ENCODE measurements around the gene SPATS2L. TPM values are rescaled to one million over a fixed set of nuclear protein-coding genes. Genes with fewer than 3 reads are reported as not detected.

SPATS2L gene
- total and polyA plus RNA-seq, 12 donors = 16.7 to 68.8 (median 43.6) TPM

GRCh38 chr2:200453142-200453852, 146.8 kb downstream of the SPATS2L start:
- peaks cover 13 to 17% of the 10 kb centered on the region in 2 donors for H3K4me1 ChIP-seq (replicated peaks in 1 of 2)
- no peak overlapping the region for H3K4me3 ChIP-seq
- H3K27ac ChIP-seq = no peak overlapping the region
- no peaks in the 10 kb centered on the region for H3K36me3 ChIP-seq (replicated peaks in 1 of 2)
- TF ChIP-seq CTCF (IDR thresholded peaks at IDR 0.05) = no peak
- TF ChIP-seq POLR2A (IDR thresholded peaks at IDR 0.05) = no peak
- DNase-seq = no peak
- no peaks in the 10 kb centered on the region for H3K27me3 ChIP-seq
- H3K9me3 ChIP-seq (replicated peaks in 1 of 3) = no peaks in the 10 kb centered on the region
- intact Hi-C loops (cut with DNase I) = loop anchor here in 1 of 2 donors (10.0 kb wide), 1 partner anchor 138 kb away; no protein-coding TSS in a partner anchor
- WGBS, 4 donors = 90 to 96% (median 93%) methylated on average over 8 of the region's 8 CpGs

GRCh38 chr2:200453853-200454534, 147.5 kb downstream of the SPATS2L start:
- TF ChIP-seq CTCF (IDR thresholded peaks at IDR 0.05) (no peak), POLR2A (IDR thresholded peaks at IDR 0.05) (no peak)
- peaks cover 13 to 17% of the 10 kb centered on the region in 2 donors for H3K4me1 ChIP-seq (replicated peaks in 1 of 2)
- no peaks in the 10 kb centered on the region for H3K36me3 ChIP-seq (replicated peaks in 1 of 2)
- no peak for DNase-seq
- intact Hi-C loops (cut with DNase I) = loop anchor here in 1 of 2 donors (10.0 kb wide), 1 partner anchor 139 kb away; no protein-coding TSS in a partner anchor
- no peak overlapping the region for H3K4me3 ChIP-seq
- H3K27ac ChIP-seq = no peak overlapping the region
- H3K27me3 ChIP-seq = no peaks in the 10 kb centered on the region
- WGBS, 4 donors = 74 to 94% (median 81%) methylated on average over 5 of the region's 5 CpGs
- no peaks in the 10 kb centered on the region for H3K9me3 ChIP-seq (replicated peaks in 1 of 3)

- intact Hi-C loops (cut with DNase I) = loop anchor here in 1 of 2 donors (10.0 kb wide), 1 partner anchor 140 kb away; no protein-coding TSS in a partner anchor
- H3K4me3 ChIP-seq = no peak overlapping the region
- H3K27ac ChIP-seq = peak overlapping the region in 1 of 5 donors; percentile 37
- no peaks in the 10 kb centered on the region for H3K36me3 ChIP-seq (replicated peaks in 1 of 2)
- WGBS, 4 donors = 49 to 58% (median 53%) methylated on average over 4 of the region's 4 CpGs
- no peaks in the 10 kb centered on the region for H3K9me3 ChIP-seq (replicated peaks in 1 of 3)
- TF ChIP-seq POLR2A (IDR thresholded peaks at IDR 0.05) = no peak
- no peak for TF ChIP-seq CTCF (IDR thresholded peaks at IDR 0.05)
- H3K4me1 ChIP-seq (replicated peaks in 1 of 2) = peaks cover 13 to 17% of the 10 kb centered on the region in 2 donors
- peak in 5 of 7 donors; percentile 34 to 62 (median 44) for DNase-seq
- no peaks in the 10 kb centered on the region for H3K27me3 ChIP-seq
Observed at GRCh38 chr2:200454927-200455801, 148.7 kb downstream of the SPATS2L start.

All from adrenal gland (tissue), 12 donors.